OCI-LY3 (cell line): ENCODE data around the gene EDEM1.
"Not testable (repeated sequence)": the region's sequence is repeated elsewhere in the genome, so short reads cannot be mapped to it uniquely, and the experiment has no call there.

Experiments used
- EZH2phosphoT487 ChIP-seq: fragments of 200-600 bp; shearing (Covaris generic); IDR thresholded peaks from 2 replicates; pipeline ENCODE4 v1.6.1; 2018; ENCODE audit warnings: antibody characterized with exemption, mixed run types, low read depth
- TF ChIP-seq, protein P1 (sequence below): fragments of 200-600, 300-600 bp; sonication (generic); IDR thresholded peaks from 2 replicates; pipeline ENCODE4 v1.5.1; 2014; ENCODE audit warnings: antibody characterized with exemption, low read length, low read depth

DNA sequence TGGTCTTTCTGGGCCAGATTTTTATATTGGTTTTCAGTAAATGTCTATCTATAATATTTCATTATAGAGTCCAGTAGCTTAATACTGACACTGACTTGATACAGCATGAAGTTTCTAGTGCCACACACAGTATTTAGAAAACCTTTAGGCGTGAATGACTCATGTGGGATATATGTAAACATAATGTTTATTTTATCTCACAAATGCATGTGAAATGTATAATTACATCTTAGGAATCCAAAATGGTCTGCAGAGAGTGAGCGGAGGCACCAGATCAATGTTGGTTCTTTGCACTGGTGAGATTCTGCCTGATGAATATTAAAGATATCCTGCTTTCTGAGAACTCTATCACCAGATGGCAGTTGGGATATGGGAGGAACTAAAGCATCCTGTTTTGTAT is 8.5 kb upstream of the EDEM1 start:
- TF ChIP-seq, protein P1, sequence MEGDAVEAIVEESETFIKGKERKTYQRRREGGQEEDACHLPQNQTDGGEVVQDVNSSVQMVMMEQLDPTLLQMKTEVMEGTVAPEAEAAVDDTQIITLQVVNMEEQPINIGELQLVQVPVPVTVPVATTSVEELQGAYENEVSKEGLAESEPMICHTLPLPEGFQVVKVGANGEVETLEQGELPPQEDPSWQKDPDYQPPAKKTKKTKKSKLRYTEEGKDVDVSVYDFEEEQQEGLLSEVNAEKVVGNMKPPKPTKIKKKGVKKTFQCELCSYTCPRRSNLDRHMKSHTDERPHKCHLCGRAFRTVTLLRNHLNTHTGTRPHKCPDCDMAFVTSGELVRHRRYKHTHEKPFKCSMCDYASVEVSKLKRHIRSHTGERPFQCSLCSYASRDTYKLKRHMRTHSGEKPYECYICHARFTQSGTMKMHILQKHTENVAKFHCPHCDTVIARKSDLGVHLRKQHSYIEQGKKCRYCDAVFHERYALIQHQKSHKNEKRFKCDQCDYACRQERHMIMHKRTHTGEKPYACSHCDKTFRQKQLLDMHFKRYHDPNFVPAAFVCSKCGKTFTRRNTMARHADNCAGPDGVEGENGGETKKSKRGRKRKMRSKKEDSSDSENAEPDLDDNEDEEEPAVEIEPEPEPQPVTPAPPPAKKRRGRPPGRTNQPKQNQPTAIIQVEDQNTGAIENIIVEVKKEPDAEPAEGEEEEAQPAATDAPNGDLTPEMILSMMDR, result not testable (repeated sequence)
- not testable (repeated sequence) for TF ChIP-seq EZH2phosphoT487
